Smooth muscle cell of the pulmonary artery (primary cell): ENCODE results near the gene ZSWIM6. TPM values are rescaled to one million over a fixed set of nuclear protein-coding genes. Genes with fewer than 3 reads are reported as not detected.

Experiments used
- total RNA-seq: library from RNA; depleted of rRNA; stranded (reverse); fragments of >200 nt; gene quantifications from 2 replicates; pipeline ENCODE4 v1.2.3, GENCODE V29; 2014

Gene ZSWIM6
- 13.7 and 14.3 TPM in 2 replicates for total RNA-seq

GRCh38 chr5:61331407-61332357 lies at the start of gene ZSWIM6:
Gene ZSWIM6, plus strand, starts transcription at chr5:61332258. Its CDS starts 15 bp downstream, at chr5:61332273.

Other genes starting within 250 kb of the ZSWIM6 start
- 77.0 and 78.7 TPM in 2 replicates for gene SMIM15, start 169.8 kb upstream of the ZSWIM6 start, total RNA-seq